ENCODE data around the gene LIMK2.

The LIMK2 gene

GRCh38 chr22:31253949-31254348, 41.9 kb downstream of the LIMK2 start:
- TF ChIP-seq CTCF (IDR thresholded peaks at IDR 0.05; ENCODE audit: low read depth, low read length) (no peak), EZH2phosphoT487 (IDR thresholded peaks at IDR 0.05; ENCODE audit: low read depth) (no peak)
- H3K36me3 ChIP-seq (replicated peaks; ENCODE audit: low read depth, low read length) = peaks cover 25% of the 10 kb centered on the region

GRCh38 chr22:31259798-31260473, 47.8 kb downstream of the LIMK2 start:
- H3K79me2 ChIP-seq (ENCODE audit: low read length) = no peaks in the 10 kb centered on the region
- no peak overlapping the region for H3K27ac ChIP-seq (ENCODE audit: low read length)
- H3K4me2 ChIP-seq (ENCODE audit: low read length) = no peak overlapping the region
- H3K9me3 ChIP-seq (ENCODE audit: insufficient read depth, low read length) = no peaks in the 10 kb centered on the region
- no peak overlapping the region for H3K4me3 ChIP-seq (ENCODE audit: low read length)
- H3K27me3 ChIP-seq (ENCODE audit: low read depth, low read length) = no peaks in the 10 kb centered on the region
- H3K4me1 ChIP-seq (ENCODE audit: low read length) = peaks cover 3% of the 10 kb centered on the region; the same call in 1 of the 2 replicates
- H3K36me3 ChIP-seq (replicated peaks; ENCODE audit: low read depth, low read length) = peaks cover 38% of the 10 kb centered on the region
- H4K20me1 ChIP-seq (ENCODE audit: insufficient read depth, low read length) = peaks cover 17% of the 10 kb centered on the region; the same call in 1 of the 2 replicates
- no peak overlapping the region for H3K9ac ChIP-seq (ENCODE audit: low read length)
- TF ChIP-seq EZH2phosphoT487 (IDR thresholded peaks at IDR 0.05; ENCODE audit: low read depth) = no peak
- no peak for TF ChIP-seq CTCF (IDR thresholded peaks at IDR 0.05; ENCODE audit: low read depth, low read length)
- no peak overlapping the region for H2AFZ ChIP-seq (ENCODE audit: low read depth, low read length)

More at GRCh38 chr22:31253949-31254348, 41.9 kb downstream of the LIMK2 start:
- Histone ChIP-seq H3K9ac (ENCODE audit: low read length) (no peak overlapping the region), H3K4me3 (ENCODE audit: low read length) (no peak overlapping the region), H4K20me1 (ENCODE audit: insufficient read depth, low read length) (peaks cover 25% of the 10 kb centered on the region), H3K79me2 (ENCODE audit: low read length) (no peaks in the 10 kb centered on the region), H2AFZ (ENCODE audit: low read depth, low read length) (no peak overlapping the region), H3K4me2 (ENCODE audit: low read length) (no peak overlapping the region), H3K27ac (ENCODE audit: low read length) (no peak overlapping the region), H3K27me3 (ENCODE audit: low read depth, low read length) (no peaks in the 10 kb centered on the region), H3K9me3 (ENCODE audit: insufficient read depth, low read length) (no peaks in the 10 kb centered on the region), H3K4me1 (ENCODE audit: low read length) (peaks cover 13% of the 10 kb centered on the region)

GRCh38 chr22:31260474-31260856, 48.4 kb downstream of the LIMK2 start:
- Histone ChIP-seq H3K9me3 (ENCODE audit: insufficient read depth, low read length) (no peaks in the 10 kb centered on the region), H3K4me1 (ENCODE audit: low read length) (no peaks in the 10 kb centered on the region), H3K27ac (ENCODE audit: low read length) (no peak overlapping the region), H2AFZ (ENCODE audit: low read depth, low read length) (no peak overlapping the region), H3K36me3 (replicated peaks; ENCODE audit: low read depth, low read length) (peaks cover 38% of the 10 kb centered on the region), H4K20me1 (ENCODE audit: insufficient read depth, low read length) (peaks cover 12% of the 10 kb centered on the region; the same call in 1 of the 2 replicates), H3K79me2 (ENCODE audit: low read length) (no peaks in the 10 kb centered on the region), H3K4me3 (ENCODE audit: low read length) (no peak overlapping the region), H3K4me2 (ENCODE audit: low read length) (no peak overlapping the region), H3K27me3 (ENCODE audit: low read depth, low read length) (no peaks in the 10 kb centered on the region), H3K9ac (ENCODE audit: low read length) (no peak overlapping the region)
- TF ChIP-seq EZH2phosphoT487 (IDR thresholded peaks at IDR 0.05; ENCODE audit: low read depth) (no peak), CTCF (IDR thresholded peaks at IDR 0.05; ENCODE audit: low read depth, low read length) (no peak)

- Histone ChIP-seq H3K79me2 (ENCODE audit: low read length) (no peaks in the 10 kb centered on the region), H3K27ac (ENCODE audit: low read length) (no peak overlapping the region), H3K36me3 (replicated peaks; ENCODE audit: low read depth, low read length) (peaks cover 54% of the 10 kb centered on the region), H3K4me2 (ENCODE audit: low read length) (no peak overlapping the region), H2AFZ (ENCODE audit: low read depth, low read length) (no peak overlapping the region), H3K4me3 (ENCODE audit: low read length) (no peak overlapping the region), H3K9ac (ENCODE audit: low read length) (no peak overlapping the region), H4K20me1 (ENCODE audit: insufficient read depth, low read length) (peaks cover 10% of the 10 kb centered on the region; the same call in 1 of the 2 replicates), H3K4me1 (ENCODE audit: low read length) (no peaks in the 10 kb centered on the region), H3K9me3 (ENCODE audit: insufficient read depth, low read length) (no peaks in the 10 kb centered on the region), H3K27me3 (ENCODE audit: low read depth, low read length) (no peaks in the 10 kb centered on the region)
- no peak for TF ChIP-seq EZH2phosphoT487 (IDR thresholded peaks at IDR 0.05; ENCODE audit: low read depth)
- TF ChIP-seq CTCF (IDR thresholded peaks at IDR 0.05; ENCODE audit: low read depth, low read length) = no peak
These were observed 50.4 kb downstream of the LIMK2 start for GRCh38 chr22:31262312-31263133.
